MM.1S (cell line): ENCODE results near the gene CPEB3.
A peak's percentile ranks its signal among the peaks of the same experiment; 100 is the strongest.

ENCODE experiments used
- DNase-seq: peaks from one replicate; pipeline ENCODE4 v3.0.0-alpha.2; 2015
- H2AFZ ChIP-seq: fragments of 300-600 bp; sonication (generic); 2 replicates; pipeline ENCODE4 v1.6.0; 2016; ENCODE audit warnings: antibody characterized with exemption, low read length
- H3F3A ChIP-seq: fragments of 300-600 bp; sonication (generic); 2 replicates; pipeline ENCODE4 v1.6.1; 2016; ENCODE audit warnings: mild to moderate bottlenecking, antibody characterized with exemption, low read length, moderate library complexity, mixed read lengths; ENCODE audit not compliant: insufficient read depth
- H3K27ac ChIP-seq: fragments of 300-600 bp; sonication (generic); 2 replicates; pipeline ENCODE4 v1.5.1; 2016; ENCODE audit warnings: mild to moderate bottlenecking, low read length
- H3K27me3 ChIP-seq: fragments of 300-600 bp; sonication (generic); replicated peaks from 2 replicates; pipeline ENCODE4 v1.6.0; 2016; ENCODE audit warnings: low read length; ENCODE audit not compliant: insufficient read depth
- H3K36me3 ChIP-seq: fragments of 300-600 bp; sonication (generic); replicated peaks from 2 replicates; pipeline ENCODE4 v1.6.1; 2016; ENCODE audit warnings: mild to moderate bottlenecking, low read length, mixed read lengths; ENCODE audit not compliant: insufficient read depth
- H3K4me1 ChIP-seq: fragments of 300-600 bp; sonication (generic); 2 replicates; pipeline ENCODE4 v1.6.1; 2016; ENCODE audit warnings: low read length, mixed read lengths
- H3K4me2 ChIP-seq: fragments of 300-600 bp; sonication (generic); 2 replicates; pipeline ENCODE4 v1.6.0; 2016; ENCODE audit warnings: low read depth, low read length
- H3K4me3 ChIP-seq: fragments of 300-600 bp; sonication (generic); 2 replicates; pipeline ENCODE4 v1.5.1; 2016; ENCODE audit warnings: low read length, mixed read lengths
- H3K79me2 ChIP-seq: fragments of 300-600 bp; sonication (generic); 2 replicates; pipeline ENCODE4 v1.6.1; 2016; ENCODE audit warnings: mixed run types, low read length, mixed read lengths
- H3K9ac ChIP-seq: fragments of 300-600 bp; sonication (generic); 2 replicates; pipeline ENCODE4 v1.6.1; 2016; ENCODE audit warnings: low read length, mixed read lengths
- H3K9me2 ChIP-seq: fragments of 300-600 bp; sonication (generic); replicated peaks from 2 replicates; pipeline ENCODE4 v1.6.1; 2016; ENCODE audit warnings: mild to moderate bottlenecking, low read length, mixed read lengths; ENCODE audit not compliant: insufficient read depth
- H3K9me3 ChIP-seq: fragments of 300-600 bp; sonication (generic); replicated peaks from 2 replicates; pipeline ENCODE4 v1.6.1; 2016; ENCODE audit warnings: mild to moderate bottlenecking, low read length, mixed read lengths; ENCODE audit not compliant: insufficient read depth
- H4K20me1 ChIP-seq: fragments of 300-600 bp; sonication (generic); 2 replicates; pipeline ENCODE4 v1.6.1; 2016; ENCODE audit warnings: mild to moderate bottlenecking, low read length, moderate library complexity, mixed read lengths; ENCODE audit not compliant: insufficient read depth
- EZH2 ChIP-seq: fragments of 300-600 bp; sonication (generic); optimal IDR thresholded peaks from 2 replicates; pipeline ENCODE3; 2017; ENCODE audit warnings: low read depth, mild to moderate bottlenecking, antibody characterized with exemption, low read length, mixed read lengths
- EZH2phosphoT487 ChIP-seq: fragments of 300-600 bp; sonication (generic); IDR thresholded peaks from 2 replicates; pipeline ENCODE4 v1.6.1; 2018; ENCODE audit warnings: antibody characterized with exemption, low read length
- TF ChIP-seq, protein P1 (sequence below): fragments of 300-600 bp; sonication (generic); IDR thresholded peaks from 2 replicates; pipeline ENCODE4 v1.5.1; 2016; ENCODE audit warnings: antibody characterized with exemption, low read length, mixed read lengths

CPEB3 gene

DNA sequence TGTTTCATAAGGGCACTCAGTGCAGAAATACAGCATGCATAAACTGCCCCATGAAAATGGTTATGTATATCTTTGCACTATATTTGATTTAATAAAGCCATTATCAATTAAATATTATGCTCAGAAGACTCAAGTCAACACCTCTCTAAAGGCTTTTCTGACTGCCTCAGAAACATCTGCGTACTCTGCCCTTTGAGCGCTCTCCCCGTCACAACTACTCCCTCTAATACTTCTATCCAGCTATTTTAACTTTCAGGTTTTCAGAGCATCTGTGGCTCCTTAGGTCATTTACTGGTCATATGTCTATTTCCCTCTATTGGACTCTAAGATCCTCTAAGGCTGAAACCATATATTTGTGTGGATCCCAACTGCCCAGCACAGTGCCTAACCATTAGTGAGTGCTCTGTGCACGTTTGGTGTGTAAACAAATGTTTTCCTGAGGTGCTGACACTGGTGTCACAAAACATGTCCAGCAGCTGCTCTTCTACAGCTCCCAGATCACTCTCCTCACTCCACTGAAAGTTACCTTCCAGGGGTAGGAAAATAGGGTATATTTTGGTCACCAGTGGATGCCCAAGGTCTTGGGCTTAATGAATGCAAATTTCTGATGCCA lies 188.2 kb downstream of the CPEB3 start:
- no peaks in the 10 kb centered on the region for H3K9me2 ChIP-seq
- TF ChIP-seq EZH2phosphoT487 (no peak), EZH2 (no peak)
- TF ChIP-seq, protein P1, sequence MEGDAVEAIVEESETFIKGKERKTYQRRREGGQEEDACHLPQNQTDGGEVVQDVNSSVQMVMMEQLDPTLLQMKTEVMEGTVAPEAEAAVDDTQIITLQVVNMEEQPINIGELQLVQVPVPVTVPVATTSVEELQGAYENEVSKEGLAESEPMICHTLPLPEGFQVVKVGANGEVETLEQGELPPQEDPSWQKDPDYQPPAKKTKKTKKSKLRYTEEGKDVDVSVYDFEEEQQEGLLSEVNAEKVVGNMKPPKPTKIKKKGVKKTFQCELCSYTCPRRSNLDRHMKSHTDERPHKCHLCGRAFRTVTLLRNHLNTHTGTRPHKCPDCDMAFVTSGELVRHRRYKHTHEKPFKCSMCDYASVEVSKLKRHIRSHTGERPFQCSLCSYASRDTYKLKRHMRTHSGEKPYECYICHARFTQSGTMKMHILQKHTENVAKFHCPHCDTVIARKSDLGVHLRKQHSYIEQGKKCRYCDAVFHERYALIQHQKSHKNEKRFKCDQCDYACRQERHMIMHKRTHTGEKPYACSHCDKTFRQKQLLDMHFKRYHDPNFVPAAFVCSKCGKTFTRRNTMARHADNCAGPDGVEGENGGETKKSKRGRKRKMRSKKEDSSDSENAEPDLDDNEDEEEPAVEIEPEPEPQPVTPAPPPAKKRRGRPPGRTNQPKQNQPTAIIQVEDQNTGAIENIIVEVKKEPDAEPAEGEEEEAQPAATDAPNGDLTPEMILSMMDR = no peak
- H3K9ac ChIP-seq = peak overlapping the region; percentile 14; the same call in 1 of the 2 replicates
- no peaks in the 10 kb centered on the region for H4K20me1 ChIP-seq
- H2AFZ ChIP-seq = no peak overlapping the region
- H3K27me3 ChIP-seq = no peaks in the 10 kb centered on the region
- H3F3A ChIP-seq = peaks cover 12% of the 10 kb centered on the region; the same call in 1 of the 2 replicates
- H3K4me3 ChIP-seq = no peak overlapping the region
- peaks cover 11% of the 10 kb centered on the region for H3K79me2 ChIP-seq
- no peaks in the 10 kb centered on the region for H3K36me3 ChIP-seq
- no peak for DNase-seq
- H3K4me2 ChIP-seq = peak overlapping the region; percentile 31; the same call in 1 of the 2 replicates
- peaks cover 32% of the 10 kb centered on the region for H3K4me1 ChIP-seq
- H3K9me3 ChIP-seq = no peaks in the 10 kb centered on the region
- H3K27ac ChIP-seq = peak overlapping the region; percentile 75; the same call in 1 of the 2 replicates

DNA sequence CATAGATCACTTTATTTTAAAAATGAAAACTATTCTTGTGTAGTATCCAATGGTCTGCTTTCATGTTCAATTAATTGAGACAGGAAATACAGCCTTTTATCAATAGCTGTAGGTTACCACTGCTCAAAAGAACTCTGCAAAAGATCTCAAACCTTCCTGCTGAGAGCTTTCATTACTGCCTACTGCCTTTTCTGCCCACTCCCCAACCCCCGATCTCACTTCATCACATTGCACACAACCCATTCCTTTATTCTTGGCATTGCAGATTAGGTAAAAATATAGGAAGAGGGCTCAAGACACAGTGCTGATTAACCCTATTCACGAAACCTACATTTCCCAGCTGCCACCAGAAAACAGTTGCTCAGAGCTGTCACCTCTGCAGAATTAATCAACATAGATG lies 195.9 kb downstream of the CPEB3 start:
- H4K20me1 ChIP-seq = no peaks in the 10 kb centered on the region
- H3K27ac ChIP-seq = no peak overlapping the region
- H3K9me3 ChIP-seq = no peaks in the 10 kb centered on the region
- H3K4me3 ChIP-seq = no peak overlapping the region
- H3K36me3 ChIP-seq = no peaks in the 10 kb centered on the region
- H3K4me2 ChIP-seq = no peak overlapping the region
- peaks cover 4% of the 10 kb centered on the region for H3K79me2 ChIP-seq
- no peaks in the 10 kb centered on the region for H3K27me3 ChIP-seq
- peaks cover 9% of the 10 kb centered on the region for H3F3A ChIP-seq
- no peak overlapping the region for H3K9ac ChIP-seq
- H3K9me2 ChIP-seq = no peaks in the 10 kb centered on the region
- TF ChIP-seq, protein P1 = no peak
- TF ChIP-seq EZH2 (no peak), EZH2phosphoT487 (no peak)
- no peak overlapping the region for H2AFZ ChIP-seq
- DNase-seq = no peak
- H3K4me1 ChIP-seq = peaks cover 32% of the 10 kb centered on the region

DNA sequence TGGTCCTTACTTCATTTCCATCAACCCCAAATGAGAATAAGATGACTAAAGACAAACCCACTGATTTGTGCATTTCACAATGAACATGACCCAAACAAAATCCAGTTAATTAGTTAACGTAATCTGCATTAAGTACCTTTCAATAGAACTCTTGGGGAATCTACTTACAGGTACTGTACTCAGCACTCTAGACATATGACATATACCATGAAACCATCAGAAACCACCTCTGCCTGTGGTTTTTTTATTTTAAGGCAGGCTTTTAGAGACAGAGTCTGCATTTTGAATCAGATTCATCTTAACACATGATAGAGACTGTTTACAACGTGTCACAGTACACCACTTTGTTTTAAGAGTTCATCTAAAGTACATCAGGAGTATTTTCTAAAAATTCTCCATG lies 198.9 kb downstream of the CPEB3 start:
- Histone ChIP-seq H3K9me3 (no peaks in the 10 kb centered on the region), H3K4me1 (peaks cover 43% of the 10 kb centered on the region), H3K36me3 (no peaks in the 10 kb centered on the region), H3K9ac (peak overlapping the region; percentile 37; the same call in 1 of the 2 replicates), H3K9me2 (no peaks in the 10 kb centered on the region), H2AFZ (no peak overlapping the region), H3K4me3 (peak overlapping the region; percentile 3; the same call in 1 of the 2 replicates), H3K79me2 (no peaks in the 10 kb centered on the region; the same call in 1 of the 2 replicates), H3K4me2 (peak overlapping the region; percentile 54), H3K27ac (peak overlapping the region; percentile 79), H3F3A (peaks cover 9% of the 10 kb centered on the region), H3K27me3 (no peaks in the 10 kb centered on the region), H4K20me1 (no peaks in the 10 kb centered on the region)
- TF ChIP-seq, protein P1 = no peak
- TF ChIP-seq EZH2phosphoT487 (no peak), EZH2 (no peak)
- DNase-seq = peak; percentile 87
